Thyroid gland (tissue), 4 donors: ENCODE measurements around the gene KIF13A. TPM values are rescaled to one million over a fixed set of nuclear protein-coding genes. Genes with fewer than 3 reads are reported as not detected.
"Not testable (repeated sequence)": the region's sequence is repeated elsewhere in the genome, so short reads cannot be mapped to it uniquely, and the experiment has no call there.

Source experiments
- DNase-seq, 2 donors: peaks; one replicate each; pipeline ENCODE4 v3.0.0-alpha.2; 2019
- H3K27ac ChIP-seq, 3 donors: fragments of 200-600 bp; sonication (generic); 1 replicate in 2 of 3; 2 replicates in 1 of 3; pipeline ENCODE4 v1.5.1; 2016 to 2019; ENCODE audit warnings: mild to moderate bottlenecking in 1 of 3, moderate library complexity in 1 of 3
- H3K27me3 ChIP-seq: fragments of 200-600 bp; sonication (generic); one replicate; pipeline ENCODE4 v1.5.1; 2019
- H3K36me3 ChIP-seq, 2 donors: fragments of 200-600 bp; sonication (generic); one replicate each; pipeline ENCODE4 v1.5.1; 2016 to 2019
- H3K4me1 ChIP-seq, 2 donors: fragments of 200-600 bp; sonication (generic); one replicate each; pipeline ENCODE4 v1.5.1; 2017 to 2019
- H3K4me3 ChIP-seq, 3 donors: fragments of 200-600 bp; sonication (generic); replicated peaks in 1 of 3; 1 replicate in 2 of 3; 2 replicates in 1 of 3; pipeline ENCODE4 v1.5.1; 2016; ENCODE audit warnings: mild to moderate bottlenecking in 1 of 3
- H3K9me3 ChIP-seq: fragments of 200-600 bp; sonication (generic); one replicate; pipeline ENCODE4 v1.5.1; 2017
- CTCF ChIP-seq, 6 experiments: fragments of 200-600 bp in 3 of 6; fragments of 450-650 bp in 3 of 6; sonication (generic) in 3 of 6; IDR thresholded peaks; one replicate each; pipeline ENCODE4 v1.5.1; 2016 to 2019; ENCODE audit warnings: antibody characterized with exemption in 6 of 6, mild to moderate bottlenecking in 2 of 6, inconsistent platforms in 1 of 6, moderate library complexity in 1 of 6
- POLR2A ChIP-seq, 2 donors: fragments of 450-650 bp; IDR thresholded peaks; one replicate each; pipeline ENCODE4 v1.6.1; 2017; ENCODE audit warnings: antibody characterized with exemption in 2 of 2, mild to moderate bottlenecking in 2 of 2, moderate library complexity in 1 of 2
- WGBS, 2 donors: methylation state at CpG; one replicate each; pipeline ENCODE4 v1.1.5; 2017; 5-methylcytosine and 5-hydroxymethylcytosine counted together
- intact Hi-C: fragments of 100-400 bp; cut with DNase I; formaldehyde crosslinking; loops from one replicate; pipeline ENCODE4 v1.15.1; 2023
- total RNA-seq, 4 donors: library from RNA; depleted of rRNA; stranded (reverse); fragments of >200 nt; gene quantifications; one replicate each; pipeline ENCODE4 v1.2.3, GENCODE V29; 2016

Gene KIF13A
- total RNA-seq, 4 donors from 2014 or later = 40.7 to 79.8 (median 66.4) TPM

- TF ChIP-seq POLR2A (IDR thresholded peaks at IDR 0.05) (no peak), CTCF (IDR thresholded peaks at IDR 0.05) (no peak)
- H3K9me3 ChIP-seq = no peaks in the 10 kb centered on the region
- WGBS, 2 donors = 98 to 99% methylated on average over 6 of the region's 6 CpGs
- intact Hi-C loops = no loop called here
- no peaks in the 10 kb centered on the region for H3K4me1 ChIP-seq
- no peaks in the 10 kb centered on the region for H3K36me3 ChIP-seq
- H3K27ac ChIP-seq = no peak overlapping the region
- H3K27me3 ChIP-seq = no peaks in the 10 kb centered on the region
- DNase-seq = no peak
- no peak overlapping the region for H3K4me3 ChIP-seq
These were observed 93.2 kb downstream of the KIF13A start for GRCh38 chr6:17894191-17894590.

GRCh38 chr6:17892097-17892686 is 95.2 kb downstream of the KIF13A start:
- WGBS, 2 donors = 89 to 93% methylated on average over 3 of the region's 3 CpGs
- H3K27me3 ChIP-seq = no peaks in the 10 kb centered on the region
- no peaks in the 10 kb centered on the region for H3K4me1 ChIP-seq
- no peak overlapping the region for H3K4me3 ChIP-seq
- intact Hi-C loops = no loop called here
- no peak overlapping the region for H3K27ac ChIP-seq
- no peaks in the 10 kb centered on the region for H3K36me3 ChIP-seq
- TF ChIP-seq CTCF (IDR thresholded peaks at IDR 0.05) = no peak
- TF ChIP-seq POLR2A (IDR thresholded peaks at IDR 0.05) = no peak
- DNase-seq = no peak
- no peaks in the 10 kb centered on the region for H3K9me3 ChIP-seq

- Histone ChIP-seq H3K36me3 (no peaks in the 10 kb centered on the region), H3K4me3 (no peak overlapping the region), H3K4me1 (no peaks in the 10 kb centered on the region), H3K9me3 (no peaks in the 10 kb centered on the region), H3K27me3 (no peaks in the 10 kb centered on the region), H3K27ac (no peak overlapping the region)
- WGBS, 2 donors = 74 to 81% methylated on average over 1 of the region's 1 CpG
- no peak for DNase-seq
- intact Hi-C loops = no loop called here
- no peak for TF ChIP-seq POLR2A (IDR thresholded peaks at IDR 0.05)
- TF ChIP-seq CTCF (IDR thresholded peaks at IDR 0.05) = no peak
These were observed 97.1 kb downstream of the KIF13A start for GRCh38 chr6:17890309-17890708.

- H3K4me3 ChIP-seq, H3K4me1 ChIP-seq, H3K27ac ChIP-seq, H3K27me3 ChIP-seq, DNase-seq, H3K36me3 ChIP-seq, intact Hi-C loops, H3K9me3 ChIP-seq: not testable (repeated sequence)
- 89 to 90% methylated on average over 9 of the region's 9 CpGs for WGBS, 2 donors
These were observed 97.7 kb downstream of the KIF13A start for GRCh38 chr6:17889777-17890176.

GRCh38 chr6:17886891-17887290 is 100.5 kb downstream of the KIF13A start:
- 88 to 94% methylated on average over 1 of the region's 1 CpG for WGBS, 2 donors
- no peaks in the 10 kb centered on the region for H3K36me3 ChIP-seq
- peaks cover 0 to 19% of the 10 kb centered on the region in 2 donors for H3K4me1 ChIP-seq
- no peak overlapping the region for H3K4me3 ChIP-seq
- TF ChIP-seq POLR2A (IDR thresholded peaks at IDR 0.05) (no peak), CTCF (IDR thresholded peaks at IDR 0.05) (no peak)
- H3K27ac ChIP-seq = no peak overlapping the region
- no peaks in the 10 kb centered on the region for H3K9me3 ChIP-seq
- intact Hi-C loops = no loop called here
- no peaks in the 10 kb centered on the region for H3K27me3 ChIP-seq
- no peak for DNase-seq
